SK-N-SH treated with all-trans-retinoic acid at 6 μM for 48 hours (cell line): ENCODE data around the gene NUP214.

Source experiments
- CSDC2 ChIP-seq: fragments of 250-450 bp; sonication (Bioruptor Pico); IDR thresholded peaks from 2 replicates; pipeline ENCODE4 v1.5.0; 2020; ENCODE audit warnings: mild to moderate bottlenecking, moderate library complexity
- TCF4 ChIP-seq: fragments of 250-450 bp; sonication (Bioruptor Pico); IDR thresholded peaks from 2 replicates; pipeline ENCODE4 v1.8.0; 2021; ENCODE audit warnings: mild to moderate bottlenecking, moderate library complexity, borderline replicate concordance
- TOX ChIP-seq: fragments of 250-450 bp; sonication (Bioruptor Pico); IDR thresholded peaks from 2 replicates; pipeline ENCODE4 v1.8.0; 2021; ENCODE audit warnings: mild to moderate bottlenecking, moderate library complexity, borderline replicate concordance
- ZFP30 ChIP-seq: fragments of 450-650 bp; formaldehyde crosslinking; IDR thresholded peaks from 2 replicates; pipeline ENCODE4 v1.5.0; 2022; ENCODE audit warnings: mild to moderate bottlenecking, moderate library complexity
- ZNF70 ChIP-seq: fragments of 450-650 bp; formaldehyde crosslinking; IDR thresholded peaks from 2 replicates; pipeline ENCODE4 v1.5.0; 2020; ENCODE audit warnings: mild to moderate bottlenecking, moderate library complexity
- TF ChIP-seq, protein P1 (sequence below): fragments of 250-450 bp; sonication (Bioruptor Pico); IDR thresholded peaks from 2 replicates; pipeline ENCODE4 v1.5.1; 2021; ENCODE audit warnings: mild to moderate bottlenecking, moderate library complexity

GRCh38 chr9:131142160-131142559 is 16.8 kb downstream of the NUP214 start:
- TF ChIP-seq CSDC2 (CRISPR knock-in tag) (no peak), ZNF70 (CRISPR knock-in tag) (no peak), ZFP30 (CRISPR knock-in tag) (no peak), TOX (CRISPR knock-in tag) (no peak), TCF4 (CRISPR knock-in tag) (no peak)
- TF ChIP-seq, protein P1, sequence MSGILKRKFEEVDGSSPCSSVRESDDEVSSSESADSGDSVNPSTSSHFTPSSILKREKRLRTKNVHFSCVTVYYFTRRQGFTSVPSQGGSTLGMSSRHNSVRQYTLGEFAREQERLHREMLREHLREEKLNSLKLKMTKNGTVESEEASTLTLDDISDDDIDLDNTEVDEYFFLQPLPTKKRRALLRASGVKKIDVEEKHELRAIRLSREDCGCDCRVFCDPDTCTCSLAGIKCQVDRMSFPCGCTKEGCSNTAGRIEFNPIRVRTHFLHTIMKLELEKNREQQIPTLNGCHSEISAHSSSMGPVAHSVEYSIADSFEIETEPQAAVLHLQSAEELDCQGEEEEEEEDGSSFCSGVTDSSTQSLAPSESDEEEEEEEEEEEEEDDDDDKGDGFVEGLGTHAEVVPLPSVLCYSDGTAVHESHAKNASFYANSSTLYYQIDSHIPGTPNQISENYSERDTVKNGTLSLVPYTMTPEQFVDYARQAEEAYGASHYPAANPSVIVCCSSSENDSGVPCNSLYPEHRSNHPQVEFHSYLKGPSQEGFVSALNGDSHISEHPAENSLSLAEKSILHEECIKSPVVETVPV (CRISPR knock-in tag): no peak
